CD4-positive, alpha-beta T cell treated with Interleukin-17A for 4 hours (primary cell): ENCODE data around the gene TSHR.
"Not testable (repeated sequence)": the region's sequence is repeated elsewhere in the genome, so short reads cannot be mapped to it uniquely, and the experiment has no call there.

Experiments used
- DNase-seq: peaks from one replicate; pipeline ENCODE4 v3.0.0-alpha.2; 2020; ENCODE audit warnings: mixed read lengths

Gene TSHR

DNA sequence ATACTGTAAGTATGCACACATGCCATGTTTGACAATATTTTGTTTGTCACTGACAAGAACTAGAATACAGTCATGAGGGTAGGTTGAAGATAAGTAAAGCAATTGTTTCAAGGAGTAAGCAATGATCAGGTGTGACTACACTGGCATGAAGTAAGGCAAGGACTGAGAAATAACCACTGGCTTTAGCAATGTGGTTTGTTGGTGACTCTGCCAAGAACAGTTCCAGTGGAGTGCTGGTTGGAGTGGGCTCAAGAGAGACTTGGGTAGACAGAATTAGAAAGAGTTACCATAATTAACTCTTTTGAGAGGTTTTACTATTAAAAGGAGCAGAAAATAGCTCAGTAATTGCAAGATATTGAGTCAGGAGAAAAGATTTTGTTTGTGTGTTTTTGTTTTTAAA lies 135.7 kb downstream of the TSHR start:
- no peak for DNase-seq

DNA sequence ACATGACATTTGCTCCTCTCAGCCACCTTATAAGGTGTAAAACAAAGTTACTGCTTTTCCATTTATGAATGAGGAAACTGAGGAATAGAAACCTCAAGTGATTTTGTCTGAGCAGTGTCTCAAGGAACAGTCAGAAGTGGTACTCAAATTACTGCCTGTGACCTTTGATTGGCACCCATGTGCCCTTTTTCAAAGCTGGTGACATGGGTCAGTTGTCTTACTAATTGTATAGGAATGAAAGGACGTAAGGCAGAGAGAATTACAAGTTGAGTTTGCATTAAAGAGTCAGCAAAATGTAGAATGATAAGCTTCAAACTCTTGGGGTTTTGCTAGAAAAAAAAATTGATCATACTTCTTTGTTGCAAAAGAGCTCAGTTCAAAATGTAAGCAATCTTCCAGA lies 136.2 kb downstream of the TSHR start:
- no peak for DNase-seq

DNA sequence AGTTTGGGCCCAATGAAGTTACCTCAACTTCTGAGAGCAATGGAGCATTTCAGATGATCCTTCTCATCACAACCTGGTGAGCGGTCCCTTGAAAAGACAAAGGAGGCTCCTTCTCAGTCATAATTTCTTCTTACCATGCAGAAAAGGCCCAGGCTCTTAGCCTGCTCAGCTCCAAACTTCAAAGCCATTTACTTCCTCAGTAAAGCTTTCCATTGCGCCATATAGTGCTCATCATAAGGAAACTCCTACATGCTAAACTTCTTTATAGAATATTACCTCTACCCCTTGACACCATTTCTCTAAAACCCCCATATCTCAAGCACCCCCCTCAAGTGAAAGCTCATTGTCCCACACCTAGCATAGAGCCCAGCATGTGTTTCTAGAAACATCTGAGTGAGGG lies 138.2 kb downstream of the TSHR start:
- DNase-seq, result no peak

DNA sequence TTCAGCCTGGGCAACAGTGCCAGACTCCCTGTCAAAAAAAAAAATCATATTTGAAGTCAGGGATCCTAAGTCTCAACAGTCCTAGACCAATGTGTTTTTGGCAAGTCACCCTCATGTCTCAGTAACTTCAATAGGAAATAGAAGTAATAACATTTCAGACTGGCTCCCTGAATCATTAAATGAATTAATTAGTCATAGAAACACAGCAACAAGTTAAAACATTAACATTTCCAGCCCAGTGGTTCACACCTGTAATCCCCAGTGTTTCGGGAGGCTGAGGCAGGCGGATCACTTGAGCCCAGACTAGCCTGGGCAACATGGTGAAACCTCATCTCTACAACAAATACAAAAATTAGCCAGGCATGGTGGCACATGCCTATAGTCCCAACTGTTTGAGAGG lies 140.1 kb downstream of the TSHR start:
- DNase-seq, result no peak

DNA sequence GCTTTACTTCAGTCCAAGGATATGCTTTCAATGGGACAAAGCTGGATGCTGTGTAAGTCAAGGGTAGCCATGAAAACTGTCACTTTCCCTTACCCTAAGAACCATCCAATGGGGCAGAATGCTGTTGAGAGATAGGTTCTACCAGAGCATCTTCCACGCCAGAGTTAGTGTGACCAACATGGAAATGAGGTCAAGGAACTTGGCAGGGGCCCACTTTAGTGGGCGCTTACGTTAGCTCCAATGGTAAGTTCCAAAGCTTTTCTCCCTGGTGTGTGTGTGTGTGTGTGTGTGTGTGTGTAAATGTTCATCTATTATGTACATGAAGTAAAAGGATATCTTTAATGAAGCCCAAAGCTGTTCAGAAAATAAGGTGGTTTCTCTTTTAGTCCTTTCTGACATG lies 141.2 kb downstream of the TSHR start:
- no peak for DNase-seq

DNA sequence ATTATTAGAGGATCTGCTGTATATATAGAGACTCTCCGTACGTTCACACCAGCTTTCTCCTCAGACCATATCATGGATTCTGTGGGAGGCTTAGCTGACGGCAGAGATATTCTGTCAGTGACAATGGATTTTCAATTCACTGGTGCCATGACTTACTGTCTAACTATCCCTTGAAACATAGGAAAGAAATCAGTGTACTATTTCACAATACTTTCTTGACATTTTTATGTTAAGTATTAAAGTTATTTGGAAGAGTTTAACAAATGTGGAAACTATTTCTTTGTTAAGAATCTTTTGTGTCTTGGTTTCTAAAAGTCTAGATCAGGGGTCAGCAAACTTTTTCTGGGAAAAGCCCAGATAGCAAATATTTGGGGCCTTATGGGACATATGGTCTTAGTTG lies 146.8 kb downstream of the TSHR start:
- no peak for DNase-seq

DNA sequence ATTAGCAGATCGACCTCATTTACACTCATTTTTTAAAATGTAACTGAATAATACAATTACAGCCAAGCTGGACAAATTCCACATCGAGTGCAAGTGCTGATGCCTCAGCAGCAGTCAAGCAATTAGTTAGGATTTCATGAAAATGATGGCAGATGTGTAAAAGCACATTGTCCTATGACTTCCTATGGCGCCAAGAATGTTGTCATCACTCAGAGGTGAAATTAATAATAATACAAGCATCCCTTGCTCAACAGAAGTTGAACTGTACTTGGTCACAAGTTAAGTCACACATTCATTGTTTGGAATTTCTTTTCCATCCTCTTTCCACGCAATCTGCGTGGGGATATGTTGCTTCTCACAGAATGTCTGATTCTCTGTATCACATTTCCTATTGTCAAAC lies 148.0 kb downstream of the TSHR start:
- no peak for DNase-seq

DNA sequence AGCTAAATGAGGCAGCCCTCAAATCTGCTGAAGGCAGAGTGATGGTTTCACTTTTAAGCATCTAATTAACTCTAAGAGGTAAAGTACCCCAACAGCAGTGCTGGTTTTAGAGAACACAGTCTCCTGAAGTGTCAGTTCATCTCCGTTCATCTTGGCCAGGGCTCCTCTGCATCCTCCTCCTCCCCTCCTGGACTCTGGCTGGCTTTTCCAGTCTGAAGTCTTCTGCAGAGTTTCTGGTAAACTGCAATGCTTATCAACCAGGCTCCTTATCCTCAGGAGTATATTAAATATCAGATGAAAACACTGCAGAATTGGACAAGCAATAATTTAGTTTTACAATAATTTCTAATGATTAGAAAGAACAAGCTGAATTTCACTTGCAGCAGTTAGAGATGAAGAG lies 150.0 kb downstream of the TSHR start:
- no peak for DNase-seq

DNA sequence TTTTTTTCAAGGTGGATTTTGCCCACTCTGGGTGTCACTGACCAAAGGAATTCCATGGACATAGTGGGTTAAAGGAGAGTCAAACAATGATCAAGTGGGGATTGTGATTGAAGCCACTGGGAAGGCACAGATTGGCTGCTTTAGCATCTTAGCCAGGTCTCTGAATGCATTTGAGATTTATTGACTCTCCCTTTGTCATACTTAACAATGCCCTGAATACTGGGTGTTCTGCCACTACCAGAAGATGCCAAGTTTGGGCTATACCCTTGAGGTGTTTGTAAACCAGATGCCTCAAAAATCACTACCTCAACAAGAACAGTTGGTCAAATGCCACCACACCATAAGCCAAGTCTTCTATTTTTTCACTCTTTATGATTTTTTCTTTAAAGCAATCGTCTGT lies 150.5 kb downstream of the TSHR start:
- DNase-seq, result no peak

DNA sequence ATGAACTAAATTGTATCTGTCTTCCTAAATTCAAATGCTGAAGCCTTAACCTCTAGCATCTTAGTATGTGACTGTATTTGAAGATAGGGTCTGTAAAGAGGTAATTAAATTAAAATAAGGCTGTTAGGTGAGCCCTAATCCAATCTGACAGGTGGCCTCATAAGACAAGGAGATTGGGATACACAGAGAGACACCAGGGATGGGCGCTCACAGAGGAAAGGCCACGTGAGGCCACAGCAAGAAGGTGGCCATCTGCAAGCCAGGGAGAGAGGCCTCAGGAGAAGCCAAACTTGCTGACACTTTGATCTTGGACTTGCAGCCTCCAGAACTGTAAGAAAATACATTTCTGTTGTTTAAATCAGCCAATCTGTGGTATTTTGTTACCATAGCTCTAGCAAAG lies 154.8 kb downstream of the TSHR start:
- DNase-seq, result no peak

DNA sequence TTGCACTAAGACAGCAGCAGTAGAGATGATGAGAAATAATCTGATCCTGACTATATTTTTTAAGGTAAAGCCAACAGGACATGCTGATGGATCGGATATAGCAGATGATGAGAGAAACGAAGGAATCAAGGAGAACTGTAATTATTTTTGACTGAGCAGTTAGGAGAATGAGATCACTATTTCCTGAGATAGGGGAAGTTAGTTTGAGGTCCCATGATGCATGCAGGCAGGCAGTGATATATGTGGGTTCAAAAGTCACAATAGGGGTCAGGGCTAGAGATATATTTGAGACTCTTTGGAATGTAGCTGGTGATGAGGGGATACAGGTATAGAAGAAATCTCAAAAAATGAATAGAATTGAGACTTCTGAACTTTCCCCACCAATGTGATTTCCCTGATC lies 157.8 kb downstream of the TSHR start:
- DNase-seq, result no peak

DNA sequence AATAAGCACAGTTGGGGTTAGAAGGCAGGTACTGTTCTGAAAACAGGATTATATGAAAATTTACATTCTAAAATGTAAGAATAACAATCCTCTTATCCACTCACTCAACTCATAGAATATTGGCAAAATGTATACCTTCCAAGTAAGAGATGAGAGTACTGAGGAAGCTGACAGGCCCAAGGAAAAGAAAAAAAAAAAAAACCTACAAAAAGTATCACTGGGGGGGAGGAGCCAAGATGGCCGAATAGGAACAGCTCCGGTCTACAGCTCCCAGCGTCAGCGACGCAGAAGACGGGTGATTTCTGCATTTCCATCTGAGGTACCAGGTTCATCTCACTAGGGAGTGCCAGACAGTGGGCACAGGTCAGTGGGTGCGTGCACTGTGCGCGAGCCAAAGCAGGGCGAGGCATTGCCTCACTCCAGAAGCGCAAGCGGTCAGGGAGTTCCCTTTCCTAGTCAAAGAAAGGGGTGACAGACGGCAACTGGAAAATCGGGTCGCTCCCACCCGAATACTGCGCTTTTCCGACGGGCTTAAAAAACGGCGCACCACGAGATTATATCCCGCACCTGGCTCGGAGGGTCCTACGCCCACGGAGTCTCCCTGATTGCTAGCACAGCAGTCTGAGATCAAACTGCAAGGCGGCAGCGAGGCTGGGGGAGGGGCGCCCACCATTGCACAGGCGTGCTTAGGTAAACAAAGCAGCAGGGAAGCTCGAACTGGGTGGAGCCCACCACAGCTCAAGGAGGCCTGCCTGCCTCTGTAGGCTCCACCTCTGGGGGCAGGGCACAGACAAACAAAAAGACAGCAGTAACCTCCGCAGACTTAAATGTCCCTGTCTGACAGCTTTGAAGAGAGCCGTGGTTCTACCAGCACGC lies 158.8 kb downstream of the TSHR start:
- not testable (repeated sequence) for DNase-seq

DNA sequence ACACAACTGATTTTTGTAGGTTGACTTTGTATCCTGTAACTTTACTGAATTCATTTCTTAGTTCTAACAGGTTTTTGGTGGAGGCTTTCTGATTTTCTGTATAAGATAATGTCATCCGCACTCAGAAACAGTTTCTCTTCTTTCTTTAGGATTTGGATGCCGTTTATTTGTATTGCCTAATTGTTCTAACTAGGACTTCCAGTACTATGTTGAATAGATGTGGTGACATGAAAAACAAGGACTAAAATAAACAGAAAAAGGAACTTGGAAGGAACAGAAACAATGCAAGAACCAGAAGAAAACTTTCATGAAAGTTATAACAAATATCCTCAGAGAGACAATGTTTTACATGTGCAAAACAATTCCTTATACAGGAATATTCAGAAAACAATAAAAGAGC lies 165.1 kb downstream of the TSHR start:
- no peak for DNase-seq

DNA sequence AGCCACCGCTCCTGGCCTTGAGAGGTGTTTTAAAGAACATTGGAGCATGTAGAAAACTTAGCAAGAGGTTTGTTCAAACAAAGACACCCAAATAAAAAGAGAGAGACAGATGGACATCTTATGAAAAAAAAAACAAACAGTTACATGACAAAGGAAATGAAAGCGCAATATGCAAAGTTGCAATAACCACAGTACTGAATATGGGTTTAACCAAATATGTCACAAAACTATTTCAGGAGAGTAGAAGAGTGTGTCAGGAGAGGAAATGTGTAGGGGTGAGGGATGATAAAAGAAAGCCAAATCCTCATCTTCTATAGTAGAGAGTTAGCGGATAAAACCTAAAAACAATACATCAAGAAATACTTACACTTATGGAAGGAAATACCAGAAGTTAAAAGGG lies 166.9 kb downstream of the TSHR start:
- no peak for DNase-seq

DNA sequence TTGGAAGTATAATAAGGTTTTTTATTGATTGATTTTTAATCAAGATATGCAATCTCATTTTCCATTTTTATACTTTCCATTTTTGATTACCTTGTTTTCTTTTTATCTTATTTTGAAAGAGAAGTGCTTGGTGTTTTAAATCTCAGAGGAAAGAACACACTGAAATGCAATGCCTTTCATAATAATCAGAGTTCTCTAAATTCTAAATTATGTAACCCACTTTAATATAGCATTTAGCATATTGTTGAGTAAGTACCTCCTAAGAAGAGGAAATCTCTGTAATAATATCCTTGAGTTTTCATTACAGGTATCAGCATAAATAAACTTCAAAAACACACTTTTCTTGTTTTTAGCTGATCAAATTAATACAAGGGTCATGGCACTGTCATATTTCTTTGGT lies 168.4 kb downstream of the TSHR start:
- no peak for DNase-seq

DNA sequence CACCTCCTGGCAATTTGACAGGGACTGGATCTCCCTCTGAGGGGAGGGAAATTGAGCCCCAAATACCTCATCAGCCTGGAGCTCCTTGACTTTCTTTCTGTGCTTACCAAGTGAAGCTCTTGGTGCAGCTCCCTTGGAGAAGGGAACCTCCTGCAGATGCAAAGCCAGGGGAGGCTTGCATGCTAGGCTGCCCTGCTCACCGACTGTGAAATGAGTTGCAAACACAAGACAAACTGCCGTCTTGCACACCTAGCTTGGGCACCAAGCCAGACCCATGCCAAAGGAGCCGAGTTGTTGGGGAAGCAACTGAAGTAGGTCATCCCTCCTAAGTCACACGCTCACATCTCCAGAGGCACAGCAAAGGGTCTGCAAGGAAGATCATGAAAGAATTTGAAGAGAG lies 170.1 kb downstream of the TSHR start:
- no peak for DNase-seq

DNA sequence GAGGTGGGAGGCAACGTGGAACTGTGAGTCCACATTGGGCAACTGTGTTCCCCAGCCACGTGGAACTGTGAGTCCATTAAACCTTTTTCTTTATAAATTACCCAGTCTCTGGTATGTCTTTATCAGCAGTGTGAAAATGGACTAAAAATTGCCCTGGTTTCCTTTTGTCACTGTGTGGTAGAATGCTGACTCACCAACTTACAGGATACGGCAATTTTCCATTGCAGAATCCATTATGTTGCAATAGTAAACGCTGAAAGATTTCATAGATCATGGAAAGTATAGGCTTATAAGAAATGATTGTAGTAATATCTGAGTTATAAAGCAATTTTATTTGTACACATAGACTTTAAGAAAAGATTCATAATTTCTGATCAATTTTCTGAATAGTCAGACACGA lies 172.4 kb downstream of the TSHR start:
- no peak for DNase-seq

DNA sequence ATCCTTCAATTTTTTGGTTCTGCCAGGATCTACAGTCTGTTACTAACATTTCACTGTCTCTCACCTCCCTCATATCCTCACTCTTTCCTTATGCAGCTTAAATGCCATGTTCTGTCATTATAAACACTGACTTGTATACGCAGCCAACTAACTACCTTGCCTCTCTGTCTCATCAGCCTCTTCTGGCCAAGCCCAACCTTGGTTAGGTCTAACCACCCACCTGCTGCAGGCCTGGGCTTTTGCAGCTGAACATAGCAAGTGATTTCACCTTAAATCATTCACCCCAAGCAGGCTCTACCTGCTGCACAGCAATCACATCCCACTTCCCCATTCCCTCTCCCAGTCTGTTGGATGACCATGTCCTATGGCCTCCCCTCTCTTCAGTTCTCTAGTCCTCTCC lies 173.8 kb downstream of the TSHR start:
- no peak for DNase-seq

DNA sequence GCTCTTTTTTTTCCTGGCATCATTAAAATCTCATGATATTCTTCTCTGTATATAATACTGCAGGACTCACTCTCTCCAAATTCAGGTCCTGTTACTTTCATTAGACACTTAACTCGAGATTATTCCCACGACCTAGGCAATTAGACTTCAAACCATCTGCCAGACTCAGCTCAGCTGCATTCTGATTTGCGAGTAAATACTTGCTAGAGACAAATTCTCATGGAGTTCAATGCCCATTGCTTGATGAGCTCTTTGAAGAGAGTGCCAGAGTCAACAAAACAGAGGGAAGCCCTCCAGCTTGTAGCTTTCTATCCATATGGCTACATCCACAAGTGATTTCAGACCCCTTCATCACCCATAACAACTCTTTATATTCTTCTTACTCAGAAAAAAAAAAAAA lies 177.0 kb downstream of the TSHR start:
- DNase-seq, result no peak

DNA sequence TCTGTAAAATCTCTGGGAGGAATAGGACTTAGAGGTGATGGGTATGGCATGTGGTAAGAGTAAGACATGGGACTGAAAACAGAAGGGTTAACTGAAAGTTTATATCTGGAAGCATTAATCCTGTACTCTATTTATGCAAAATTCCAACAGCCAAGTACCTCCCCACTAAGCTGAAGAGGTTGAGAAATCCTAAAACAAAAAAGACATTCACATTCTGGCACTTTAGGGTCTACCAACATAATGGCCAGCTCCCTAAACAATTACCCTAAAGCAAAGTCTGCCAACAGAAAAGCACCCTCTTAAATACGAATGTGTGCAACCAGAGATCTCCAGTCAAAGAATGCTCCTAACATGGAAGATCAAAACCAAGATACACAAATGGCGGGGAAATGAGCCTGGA lies 178.0 kb downstream of the TSHR start:
- no peak for DNase-seq

DNA sequence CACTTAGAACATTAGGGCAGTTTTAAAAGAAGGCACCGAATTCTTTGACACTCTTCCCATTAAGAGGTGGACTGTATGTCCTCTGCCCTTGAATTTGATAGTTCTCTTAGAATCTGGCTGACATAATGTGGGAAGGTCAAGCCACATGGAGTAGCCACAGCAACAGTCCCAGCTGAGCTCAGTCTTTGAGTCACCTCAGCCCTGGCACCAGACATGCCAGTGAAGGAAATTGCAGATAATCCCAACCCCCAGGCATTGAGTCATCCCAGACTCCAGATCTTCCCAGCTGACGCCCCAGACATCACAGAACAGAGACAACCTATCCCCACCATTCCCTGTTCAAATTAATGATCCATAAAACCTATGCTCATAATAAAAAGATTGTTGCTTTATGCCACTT lies 181.9 kb downstream of the TSHR start:
- no peak for DNase-seq

DNA sequence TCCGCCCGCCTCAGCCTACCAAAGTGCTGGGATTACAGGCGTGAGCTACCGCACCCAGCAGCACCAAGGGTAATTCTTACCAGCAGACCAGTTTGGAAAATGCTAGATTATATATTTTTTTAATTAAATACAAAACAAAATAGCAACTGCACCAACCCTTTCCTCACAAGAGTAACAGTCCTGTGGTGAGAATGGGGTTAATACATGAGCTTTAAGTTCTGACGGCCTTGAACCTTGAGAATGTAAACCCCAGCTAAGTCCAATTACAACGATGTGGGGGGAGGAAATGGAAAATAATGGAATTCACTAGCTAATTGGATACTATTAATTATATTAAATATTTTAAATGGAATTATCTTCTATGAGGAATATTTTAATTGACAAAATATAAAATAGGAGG lies 183.0 kb downstream of the TSHR start:
- no peak for DNase-seq

DNA sequence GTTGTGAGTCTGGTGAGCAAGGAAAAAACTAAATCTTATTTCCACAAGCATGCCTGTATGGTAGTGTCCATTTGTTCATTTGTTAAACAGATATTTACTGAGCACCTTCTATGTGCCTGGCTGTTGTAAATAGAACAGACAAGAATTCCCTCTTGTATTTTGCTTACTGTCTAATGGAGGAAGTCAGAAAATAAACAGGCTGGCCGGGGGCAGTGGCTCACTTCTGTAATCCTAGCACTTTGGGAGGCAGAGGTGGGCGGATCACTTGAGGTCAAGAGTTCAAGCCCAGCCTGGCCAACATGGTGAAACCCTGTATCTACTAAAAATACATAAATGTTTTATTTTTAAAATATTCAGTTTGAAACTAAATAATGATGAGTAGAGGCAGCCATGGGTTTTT lies 186.0 kb downstream of the TSHR start:
- no peak for DNase-seq

DNA sequence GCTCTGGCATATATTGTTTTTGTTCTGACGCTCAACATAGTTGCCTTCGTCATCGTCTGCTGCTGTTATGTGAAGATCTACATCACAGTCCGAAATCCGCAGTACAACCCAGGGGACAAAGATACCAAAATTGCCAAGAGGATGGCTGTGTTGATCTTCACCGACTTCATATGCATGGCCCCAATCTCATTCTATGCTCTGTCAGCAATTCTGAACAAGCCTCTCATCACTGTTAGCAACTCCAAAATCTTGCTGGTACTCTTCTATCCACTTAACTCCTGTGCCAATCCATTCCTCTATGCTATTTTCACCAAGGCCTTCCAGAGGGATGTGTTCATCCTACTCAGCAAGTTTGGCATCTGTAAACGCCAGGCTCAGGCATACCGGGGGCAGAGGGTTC lies 188.4 kb downstream of the TSHR start:
- DNase-seq, result no peak

DNA sequence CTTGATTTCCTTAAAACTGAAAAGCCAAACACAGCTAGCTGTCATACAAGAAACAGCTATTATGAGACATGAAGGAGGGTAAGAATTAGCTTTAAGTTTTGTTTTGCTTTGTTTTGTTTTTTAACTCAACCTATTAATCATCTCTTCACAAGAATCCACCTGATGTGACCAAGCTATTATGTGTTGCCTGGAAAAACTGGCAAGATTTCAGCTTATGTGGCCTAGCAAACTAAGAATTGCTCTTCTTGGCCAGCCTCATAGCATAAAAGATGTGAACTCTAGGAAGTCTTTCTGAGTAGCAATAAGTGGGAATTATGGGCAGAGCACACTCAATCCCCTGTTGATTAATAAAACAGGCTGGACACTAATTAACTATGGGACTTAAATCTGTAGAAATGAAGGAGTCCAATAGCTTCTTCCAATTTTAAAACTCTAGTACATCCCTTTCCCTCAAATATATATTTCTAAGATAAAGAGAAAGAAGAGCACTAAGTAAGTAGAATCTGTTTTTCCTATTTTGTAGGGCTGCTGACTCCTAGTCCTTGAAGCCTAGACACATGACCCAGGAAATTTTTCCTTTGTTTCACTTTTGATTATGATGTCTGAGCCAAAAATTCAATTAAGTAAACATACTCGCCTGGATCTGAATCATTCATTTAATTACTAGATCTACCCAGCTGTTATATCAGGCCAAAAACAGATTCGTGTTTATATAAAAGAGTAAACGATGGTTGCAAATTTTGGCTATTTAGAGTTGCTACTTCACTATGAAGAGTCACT lies 189.6 kb downstream of the TSHR start:
- DNase-seq, result no peak
